Neural progenitor cell (in vitro differentiated cells): ENCODE data around the gene PRKCE. TPM values are rescaled to one million over a fixed set of nuclear protein-coding genes. Genes with fewer than 3 reads are reported as not detected.
A peak's percentile ranks its signal among the peaks of the same experiment; 100 is the strongest.

Source experiments
- DNase-seq: peaks from one replicate; pipeline ENCODE4 v3.0.0-alpha.2; 2016; ENCODE audit warnings: low spot score
- H2AFZ ChIP-seq: fragments of 200-600 bp; sonication (generic); replicated peaks from 2 replicates; pipeline ENCODE4 v1.6.1; 2016; ENCODE audit warnings: antibody characterized with exemption
- H3F3A ChIP-seq: fragments of 200-600 bp; sonication (generic); 2 replicates; pipeline ENCODE4 v1.6.1; 2016; ENCODE audit warnings: antibody characterized with exemption, low read depth
- H3K27ac ChIP-seq: fragments of 200-600 bp; sonication (generic); 2 replicates; pipeline ENCODE4 v1.5.1; 2016; ENCODE audit warnings: mild to moderate bottlenecking
- H3K27me3 ChIP-seq: fragments of 200-600 bp; sonication (generic); 2 replicates; pipeline ENCODE4 v1.6.1; 2016; ENCODE audit warnings: mild to moderate bottlenecking, moderate library complexity
- H3K36me3 ChIP-seq: fragments of 200-600 bp; sonication (generic); 2 replicates; pipeline ENCODE4 v1.5.1; 2016
- H3K4me1 ChIP-seq: fragments of 200-600 bp; sonication (generic); 2 replicates; pipeline ENCODE4 v1.6.1; 2016; ENCODE audit warnings: mixed run types
- H3K4me2 ChIP-seq: fragments of 200-600 bp; sonication (generic); 2 replicates; pipeline ENCODE4 v1.6.1; 2016
- H3K4me3 ChIP-seq: fragments of 200-600 bp; sonication (generic); 2 replicates; pipeline ENCODE4 v1.5.1; 2016
- H3K79me2 ChIP-seq: fragments of 200-600 bp; sonication (generic); 2 replicates; pipeline ENCODE4 v1.6.1; 2016; ENCODE audit warnings: low read depth
- H3K9ac ChIP-seq: fragments of 200-600 bp; sonication (generic); 2 replicates; pipeline ENCODE4 v1.6.1; 2016
- H3K9me3 ChIP-seq: fragments of 200-600 bp; sonication (generic); 2 replicates; pipeline ENCODE4 v1.5.1; 2016; ENCODE audit warnings: low read depth
- H4K20me1 ChIP-seq: fragments of 200-600 bp; sonication (generic); 2 replicates; pipeline ENCODE4 v1.6.1; 2016; ENCODE audit warnings: low read depth
- H3K27ac Mint-ChIP-seq: 3 replicates; pipeline ENCODE4 v1.8.0; 2021; ENCODE audit warnings: mixed read lengths
- H3K27me3 Mint-ChIP-seq: 2 replicates; pipeline ENCODE4 v1.8.0; 2022; ENCODE audit warnings: low read depth, mild to moderate bottlenecking, inconsistent platforms, moderate library complexity, mixed read lengths; ENCODE audit not compliant: insufficient read depth
- H3K36me3 Mint-ChIP-seq: 3 replicates; pipeline ENCODE4 v1.8.0; 2021; ENCODE audit warnings: mixed read lengths
- H3K4me1 Mint-ChIP-seq: 3 replicates; pipeline ENCODE4 v1.8.0; 2021; ENCODE audit warnings: mixed read lengths
- H3K4me3 Mint-ChIP-seq: 3 replicates; pipeline ENCODE4 v1.8.0; 2021; ENCODE audit warnings: mild to moderate bottlenecking, moderate library complexity, mixed read lengths
- H3K9me3 Mint-ChIP-seq: 3 replicates; pipeline ENCODE4 v1.8.0; 2020; ENCODE audit warnings: mixed read lengths
- EZH2 ChIP-seq: fragments of 200-600 bp; sonication (generic); IDR thresholded peaks from 2 replicates; pipeline ENCODE4 v1.6.1; 2017; ENCODE audit warnings: antibody characterized with exemption, mild to moderate bottlenecking, moderate library complexity
- EZH2phosphoT487 ChIP-seq: fragments of 200-600 bp; sonication (generic); IDR thresholded peaks from 2 replicates; pipeline ENCODE4 v1.6.1; 2017; ENCODE audit warnings: antibody characterized with exemption
- total RNA-seq: library from RNA; depleted of rRNA; stranded (reverse); fragments of >200 nt; gene quantifications from 2 replicates; pipeline ENCODE4 v1.2.3, GENCODE V29; 2015; ENCODE audit warnings: low replicate concordance
- TF ChIP-seq, protein P1 (sequence below): fragments of 200-600 bp; sonication (generic); IDR thresholded peaks from 2 replicates; pipeline ENCODE4 v1.5.1; 2017; ENCODE audit warnings: antibody characterized with exemption, mild to moderate bottlenecking

Gene PRKCE
- total RNA-seq, 1 donor from 2014 or later, result 4.1 TPM

GRCh38 chr2:46042711-46043110 lies 391.2 kb downstream of the PRKCE start:
- H3K4me1 ChIP-seq, result no peaks in the 10 kb centered on the region
- H3F3A ChIP-seq, result no peaks in the 10 kb centered on the region
- H3K27me3 ChIP-seq, result no peaks in the 10 kb centered on the region
- no peaks in the 10 kb centered on the region for H3K27me3 Mint-ChIP-seq
- no peak for TF ChIP-seq EZH2
- no peak for TF ChIP-seq EZH2phosphoT487
- TF ChIP-seq, protein P1, sequence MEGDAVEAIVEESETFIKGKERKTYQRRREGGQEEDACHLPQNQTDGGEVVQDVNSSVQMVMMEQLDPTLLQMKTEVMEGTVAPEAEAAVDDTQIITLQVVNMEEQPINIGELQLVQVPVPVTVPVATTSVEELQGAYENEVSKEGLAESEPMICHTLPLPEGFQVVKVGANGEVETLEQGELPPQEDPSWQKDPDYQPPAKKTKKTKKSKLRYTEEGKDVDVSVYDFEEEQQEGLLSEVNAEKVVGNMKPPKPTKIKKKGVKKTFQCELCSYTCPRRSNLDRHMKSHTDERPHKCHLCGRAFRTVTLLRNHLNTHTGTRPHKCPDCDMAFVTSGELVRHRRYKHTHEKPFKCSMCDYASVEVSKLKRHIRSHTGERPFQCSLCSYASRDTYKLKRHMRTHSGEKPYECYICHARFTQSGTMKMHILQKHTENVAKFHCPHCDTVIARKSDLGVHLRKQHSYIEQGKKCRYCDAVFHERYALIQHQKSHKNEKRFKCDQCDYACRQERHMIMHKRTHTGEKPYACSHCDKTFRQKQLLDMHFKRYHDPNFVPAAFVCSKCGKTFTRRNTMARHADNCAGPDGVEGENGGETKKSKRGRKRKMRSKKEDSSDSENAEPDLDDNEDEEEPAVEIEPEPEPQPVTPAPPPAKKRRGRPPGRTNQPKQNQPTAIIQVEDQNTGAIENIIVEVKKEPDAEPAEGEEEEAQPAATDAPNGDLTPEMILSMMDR, result no peak
- H3K4me2 ChIP-seq, result no peak overlapping the region
- no peak overlapping the region for H2AFZ ChIP-seq
- no peaks in the 10 kb centered on the region for H3K79me2 ChIP-seq
- no peak overlapping the region for H3K4me3 ChIP-seq
- no peak overlapping the region for H3K27ac Mint-ChIP-seq
- H3K36me3 Mint-ChIP-seq, result no peaks in the 10 kb centered on the region
- peaks cover 15% of the 10 kb centered on the region for H3K4me1 Mint-ChIP-seq
- no peaks in the 10 kb centered on the region for H4K20me1 ChIP-seq
- no peaks in the 10 kb centered on the region for H3K36me3 ChIP-seq
- H3K4me3 Mint-ChIP-seq, result no peak overlapping the region
- no peaks in the 10 kb centered on the region for H3K9me3 Mint-ChIP-seq
- H3K9ac ChIP-seq, result no peak overlapping the region
- no peaks in the 10 kb centered on the region for H3K9me3 ChIP-seq
- DNase-seq, result no peak
- no peak overlapping the region for H3K27ac ChIP-seq

- TF ChIP-seq EZH2phosphoT487, result no peak
- no peak for TF ChIP-seq EZH2
- TF ChIP-seq, protein P1, result no peak
- no peak overlapping the region for H3K4me2 ChIP-seq
- Mint-ChIP-seq H3K4me3 (peak overlapping the region; percentile 37), H3K36me3 (no peaks in the 10 kb centered on the region), H3K9me3 (no peaks in the 10 kb centered on the region), H3K27me3 (peaks cover 5% of the 10 kb centered on the region), H3K4me1 (peaks cover 15% of the 10 kb centered on the region), H3K27ac (no peak overlapping the region)
- H3K4me1 ChIP-seq, result no peaks in the 10 kb centered on the region
- H3K79me2 ChIP-seq, result no peaks in the 10 kb centered on the region
- DNase-seq, result no peak
- H4K20me1 ChIP-seq, result no peaks in the 10 kb centered on the region
- no peaks in the 10 kb centered on the region for H3K27me3 ChIP-seq
- H3K9ac ChIP-seq, result no peak overlapping the region
- no peaks in the 10 kb centered on the region for H3F3A ChIP-seq
- no peaks in the 10 kb centered on the region for H3K36me3 ChIP-seq
- no peak overlapping the region for H3K27ac ChIP-seq
- no peak overlapping the region for H2AFZ ChIP-seq
- no peaks in the 10 kb centered on the region for H3K9me3 ChIP-seq
- no peak overlapping the region for H3K4me3 ChIP-seq
Measured at GRCh38 chr2:46045888-46046287, 394.4 kb downstream of the PRKCE start.

- Mint-ChIP-seq H3K36me3 (no peaks in the 10 kb centered on the region), H3K27ac (no peak overlapping the region), H3K4me3 (no peak overlapping the region), H3K27me3 (peaks cover 5% of the 10 kb centered on the region), H3K4me1 (peaks cover 15% of the 10 kb centered on the region), H3K9me3 (no peaks in the 10 kb centered on the region)
- no peaks in the 10 kb centered on the region for H3K27me3 ChIP-seq
- no peaks in the 10 kb centered on the region for H3K79me2 ChIP-seq
- H3K4me2 ChIP-seq, result no peak overlapping the region
- H3K9me3 ChIP-seq, result no peaks in the 10 kb centered on the region
- no peak overlapping the region for H3K9ac ChIP-seq
- no peak overlapping the region for H3K27ac ChIP-seq
- H3F3A ChIP-seq, result no peaks in the 10 kb centered on the region
- H2AFZ ChIP-seq, result no peak overlapping the region
- no peaks in the 10 kb centered on the region for H3K4me1 ChIP-seq
- H3K36me3 ChIP-seq, result no peaks in the 10 kb centered on the region
- DNase-seq, result no peak
- H3K4me3 ChIP-seq, result no peak overlapping the region
- TF ChIP-seq EZH2phosphoT487, result no peak
- TF ChIP-seq, protein P1, result no peak
- TF ChIP-seq EZH2, result no peak
- no peaks in the 10 kb centered on the region for H4K20me1 ChIP-seq
Measured at GRCh38 chr2:46047290-46047689, 395.8 kb downstream of the PRKCE start.
